DMS153 treated with DMSO at 0.1 percent for 48 hours (cell line): ENCODE measurements around the gene GPR108.

Source experiments
- DNase-seq: peaks from one replicate; lab custom pipeline; 2025; ENCODE audit not compliant: unreplicated experiment; lab: John Stamatoyannopoulos, UW

GPR108 gene

DNA sequence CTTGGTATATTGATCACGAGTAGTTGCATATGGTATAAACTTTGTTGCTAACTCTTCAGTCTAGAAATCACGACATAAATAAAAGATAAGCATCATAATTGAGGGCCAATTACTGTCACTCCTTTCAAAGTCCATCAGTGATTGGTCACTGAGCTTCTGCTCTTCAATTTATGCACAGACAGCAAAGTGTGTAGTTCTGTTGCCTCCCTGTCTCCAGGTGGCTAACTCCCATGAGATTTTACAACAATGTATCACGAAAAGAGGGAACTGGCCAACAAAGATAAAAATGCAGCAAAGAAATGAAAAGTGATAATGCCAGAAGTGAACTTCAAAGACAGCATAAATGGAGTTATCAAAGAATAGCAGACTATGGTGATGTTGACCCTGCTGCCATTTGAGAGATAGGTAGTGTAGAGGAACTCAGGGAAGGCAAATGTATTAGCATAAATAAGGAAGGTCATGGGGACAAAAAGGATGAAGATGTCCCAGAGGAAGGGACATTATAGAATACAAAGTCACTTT is 54.7 kb downstream of the GPR108 start:
- no peak for DNase-seq

- no peak for DNase-seq
Observed at GRCh38 chr19:6680141-6680540, 57.2 kb downstream of the GPR108 start.
